Panc1 (cell line): ENCODE data around the gene LCOR. TPM values are rescaled to one million over a fixed set of nuclear protein-coding genes. Genes with fewer than 3 reads are reported as not detected.

Experiments used
- ATAC-seq: fragments of 200-7000 bp; cut with Tn5 transposase; 2 replicates; pipeline ENCODE4 v1.9.1; 2020; ENCODE audit warnings: mild to moderate bottlenecking, moderate library complexity
- BruUV-seq: library from RNA; stranded (reverse); fragments of 400-500 nt; replicated peaks from 2 replicates; lab custom pipeline; 2021; lab: Mats Ljungman, UMichigan
- CTCF ChIA-PET: fragments of 300-600 bp; sonication (Branson Sonifier 250); formaldehyde crosslinking; loops from one replicate; lab custom pipeline; 2022; ENCODE audit warnings: antibody characterized with exemption; lab: Charles Lee
- POLR2A ChIA-PET: fragments of 300-600 bp; sonication (Branson Sonifier 250); formaldehyde crosslinking; loops from one replicate; lab custom pipeline; 2022; ENCODE audit warnings: antibody characterized with exemption; lab: Charles Lee
- DNase-seq: peaks from one replicate; pipeline ENCODE4 v3.0.0-alpha.2; 2010; ENCODE audit warnings: low read depth, low spot score
- H3K27ac ChIP-seq: 2 replicates; pipeline ENCODE4 v1.5.1; 2011; ENCODE audit warnings: mild to moderate bottlenecking, low read length, inconsistent platforms
- H3K27me3 ChIP-seq: fragments of 200-500 bp; sonication (Bioruptor generic); 2 replicates; pipeline ENCODE4 v1.6.0; 2014; ENCODE audit warnings: low read length, inconsistent platforms; ENCODE audit not compliant: control insufficient read depth, insufficient read depth
- H3K36me3 ChIP-seq: fragments of 200-500 bp; sonication (Bioruptor generic); 2 replicates; pipeline ENCODE4 v1.5.1; 2014; ENCODE audit warnings: inconsistent platforms, mild to moderate bottlenecking, low read length, moderate library complexity; ENCODE audit not compliant: control insufficient read depth, insufficient read depth
- H3K4me1 ChIP-seq: 2 replicates; pipeline ENCODE4 v1.5.1; 2011; ENCODE audit warnings: inconsistent platforms, mild to moderate bottlenecking, low read length, moderate library complexity; ENCODE audit not compliant: control insufficient read depth, insufficient read depth
- H3K4me3 ChIP-seq, 2 experiments: 2 replicates each; pipeline ENCODE4 v1.5.1; 2011 to 2012; ENCODE audit warnings: low read depth in 2 of 2, low read length in 2 of 2, mild to moderate bottlenecking in 2 of 2, inconsistent platforms in 1 of 2, moderate library complexity in 1 of 2
- H3K9me3 ChIP-seq: fragments of 200-500 bp; sonication (Bioruptor generic); 2 replicates; pipeline ENCODE4 v1.5.1; 2014; ENCODE audit warnings: low read depth, mild to moderate bottlenecking, inconsistent platforms, low read length, moderate library complexity; ENCODE audit not compliant: control insufficient read depth, insufficient read depth
- CTCF ChIP-seq: fragments of 450-650 bp; IDR thresholded peaks from 2 replicates; pipeline ENCODE4 v1.5.1; 2017; ENCODE audit warnings: mild to moderate bottlenecking
- POLR2AphosphoS5 ChIP-seq: IDR thresholded peaks from 2 replicates; pipeline ENCODE4 v1.6.1; 2012; ENCODE audit warnings: mild to moderate bottlenecking, low read depth, low read length, moderate library complexity
- REST ChIP-seq, 2 experiments: IDR thresholded peaks; 2 replicates each; pipeline ENCODE4 v1.6.1; 2011 to 2012; ENCODE audit warnings: low read depth in 2 of 2, control low read depth in 1 of 2, low read length in 1 of 2, mild to moderate bottlenecking in 1 of 2, moderate library complexity in 1 of 2; ENCODE audit not compliant: insufficient read depth in 1 of 2
- SIN3A ChIP-seq: IDR thresholded peaks from 2 replicates; pipeline ENCODE4 v1.6.1; 2012; ENCODE audit warnings: low read depth, mild to moderate bottlenecking, low read length, moderate library complexity, borderline replicate concordance; ENCODE audit not compliant: insufficient read depth
- TCF7L2 ChIP-seq: IDR thresholded peaks from 2 replicates; pipeline ENCODE4 v1.6.1; 2011; ENCODE audit warnings: mild to moderate bottlenecking, low read depth, low read length, inconsistent platforms
- in situ Hi-C: cut with HindIII; loops from 2 replicates; pipeline ENCODE4 v1.10.0; 2016; ENCODE audit warnings: low sequenced_read_pairs, low pct_unique_long_range_greater_than_20kb
- intact Hi-C: fragments of 100-400 bp; cut with micrococcal nuclease; formaldehyde crosslinking; loops from one replicate; pipeline ENCODE4 v1.10.0; 2022; ENCODE audit not compliant: unreplicated experiment
- total RNA-seq: library from RNA; stranded (reverse); gene quantifications from one replicate; pipeline ENCODE4 v1.2.1, GENCODE V29; 2021; ENCODE audit not compliant: unreplicated experiment

The LCOR gene
- total RNA-seq, 1 experiment from 2014 or later = 58.0 TPM

DNA sequence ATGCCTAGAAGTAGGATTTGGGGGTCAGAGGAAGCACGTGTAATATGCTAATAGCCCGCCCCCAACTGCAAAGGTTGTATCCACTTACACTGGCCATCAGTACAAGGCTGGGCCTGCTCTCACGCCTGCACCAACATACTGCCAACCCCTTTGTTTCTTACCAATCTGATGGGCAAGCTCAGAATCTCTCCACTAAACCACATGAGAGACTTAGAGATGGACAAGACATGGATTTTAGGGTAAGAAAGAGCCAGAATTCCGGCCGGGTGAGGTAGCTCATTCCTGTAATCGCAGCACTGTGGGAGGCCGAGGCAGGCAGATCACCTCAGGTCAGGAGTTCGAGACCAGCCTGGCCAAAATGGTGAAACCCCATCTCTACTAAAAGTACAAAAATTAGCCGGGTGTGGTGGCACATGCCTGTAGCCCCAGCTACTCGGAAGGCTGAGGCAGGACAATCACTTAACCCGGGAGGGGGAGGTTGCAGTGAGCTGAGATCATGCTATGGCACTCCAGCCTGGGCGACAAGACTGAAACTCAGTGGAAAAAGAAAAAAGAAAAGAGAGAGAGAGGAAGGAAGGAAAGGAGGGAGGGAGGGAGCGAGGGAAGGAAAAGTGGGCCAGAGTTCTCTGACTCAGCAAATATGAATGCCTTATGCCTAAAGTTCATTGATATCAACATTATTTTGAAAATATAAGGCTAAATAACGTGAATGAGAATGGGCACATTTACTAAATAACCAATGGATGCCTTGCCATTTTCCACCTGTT, 191.5 kb downstream of the LCOR start:
- Histone ChIP-seq H3K27ac (peak overlapping the region; percentile 73), H3K4me3 (no peak overlapping the region), H3K27me3 (no peaks in the 10 kb centered on the region), H3K9me3 (no peaks in the 10 kb centered on the region), H3K36me3 (no peaks in the 10 kb centered on the region), H3K4me1 (peaks cover 26% of the 10 kb centered on the region)
- ChIA-PET POLR2A (interaction anchor here (0.7 kb wide), 1 partner anchor 11 kb away, joined by 4 read pairs; no protein-coding TSS in a partner anchor), CTCF (interaction anchor here (0.5 to 0.7 kb wide), 2 partner anchors 111 to 182 kb away, joined by 3 to 4 read pairs; no protein-coding TSS in a partner anchor)
- no peak for TF ChIP-seq CTCF
- TF ChIP-seq TCF7L2 = no peak
- no peak for TF ChIP-seq SIN3A
- no peak for TF ChIP-seq POLR2AphosphoS5
- TF ChIP-seq REST (IDR thresholded peaks at IDR 0.05; ENCODE audit: insufficient read depth in 1 of 2, low read depth in 2 of 2, low read length in 1 of 2) = no peak
- in situ Hi-C loops (no loop called here), intact Hi-C loops (no loop called here)
- DNase-seq (no peak), ATAC-seq (peak; percentile 27)
- no TSS peak for BruUV-seq

- no peaks in the 10 kb centered on the region for H3K9me3 ChIP-seq
- DNase-seq = no peak
- no peaks in the 10 kb centered on the region for H3K27me3 ChIP-seq
- in situ Hi-C loops = no loop called here
- peak overlapping the region; percentile 73 for H3K27ac ChIP-seq
- H3K36me3 ChIP-seq = no peaks in the 10 kb centered on the region
- peak; percentile 89 for ATAC-seq
- H3K4me1 ChIP-seq = peaks cover 26% of the 10 kb centered on the region
- ChIA-PET POLR2A (no interaction called here), CTCF (interaction anchor here (0.5 to 1.4 kb wide), 2 partner anchors 13 to 111 kb away, joined by 4 to 9 read pairs; no protein-coding TSS in a partner anchor)
- TF ChIP-seq SIN3A (no peak), TCF7L2 (peak; percentile 53; the same call in 1 of the 2 replicates)
- no peak overlapping the region for H3K4me3 ChIP-seq
- intact Hi-C loops = no loop called here
- BruUV-seq = no TSS peak
These were observed 192.3 kb downstream of the LCOR start for GRCh38 chr10:97024168-97025073.
